Islet of Langerhans (tissue), 1 donor: ENCODE measurements around the gene NSUN2.

ENCODE experiments used
- FAIRE-seq: peaks from one replicate; lab custom pipeline; 2011; peaks lifted over from hg19 to GRCh38; lab: Jason Lieb, UNC

Gene NSUN2

GRCh38 chr5:6556089-6556801 lies 76.6 kb downstream of the NSUN2 start:
- no peak for FAIRE-seq

DNA sequence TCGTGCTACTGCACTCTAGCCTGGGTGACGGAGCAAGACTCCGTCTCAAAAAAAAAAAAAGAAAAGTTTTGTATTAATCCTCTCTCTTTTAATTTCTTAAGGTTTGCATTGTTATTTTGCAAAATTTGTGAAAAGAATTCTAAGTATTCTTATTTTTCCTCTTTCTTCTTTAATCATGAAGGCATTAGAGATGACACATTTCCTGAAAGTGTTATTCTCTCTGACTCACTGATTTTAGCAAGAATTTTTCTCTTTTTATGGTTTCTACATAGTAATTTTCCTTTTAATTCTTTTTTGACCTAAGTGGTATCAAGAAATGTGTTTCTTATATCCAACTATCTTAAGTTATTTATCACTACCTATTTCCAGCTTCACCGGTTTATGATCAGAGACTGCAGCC lies 78.0 kb downstream of the NSUN2 start:
- no peak for FAIRE-seq

DNA sequence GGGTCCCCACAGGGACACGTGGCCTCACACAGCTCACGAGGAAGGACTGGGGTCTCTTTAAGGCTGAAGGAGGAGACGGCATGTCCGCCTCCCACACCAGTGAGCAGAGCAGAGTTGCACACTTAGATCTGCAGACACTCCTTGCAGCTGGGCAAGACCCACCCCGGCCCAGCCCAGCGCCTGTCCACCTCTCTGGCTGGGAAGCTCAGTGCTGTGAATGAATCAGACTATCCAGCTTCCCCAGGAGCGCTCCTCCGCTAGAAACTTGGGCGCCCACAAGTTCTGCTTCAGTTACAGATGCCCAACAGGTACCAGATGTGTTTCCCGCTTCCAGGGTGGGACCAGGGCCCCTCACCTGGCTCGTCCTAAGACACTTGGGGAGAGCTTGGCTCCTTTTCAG lies 78.9 kb downstream of the NSUN2 start:
- FAIRE-seq, result no peak

DNA sequence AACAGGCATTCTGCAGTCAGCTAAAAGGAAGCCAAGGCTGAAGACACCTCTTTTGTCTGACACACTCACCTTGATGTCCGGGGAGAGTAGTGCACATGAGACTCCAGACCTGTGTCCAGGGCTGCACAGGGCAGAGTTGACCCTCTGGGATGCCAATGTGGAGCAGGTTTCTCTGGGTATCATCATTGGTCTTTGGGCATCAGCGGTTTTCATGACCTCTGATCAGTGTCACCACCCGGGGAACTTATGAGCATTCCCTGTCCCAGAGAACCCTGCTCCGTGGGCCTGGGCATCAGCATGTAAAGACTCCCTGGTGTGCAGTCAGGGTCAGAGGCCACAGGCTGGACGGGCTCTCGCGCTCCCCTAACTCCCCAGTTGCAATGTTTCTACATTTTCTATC lies 80.2 kb downstream of the NSUN2 start:
- FAIRE-seq, result no peak

DNA sequence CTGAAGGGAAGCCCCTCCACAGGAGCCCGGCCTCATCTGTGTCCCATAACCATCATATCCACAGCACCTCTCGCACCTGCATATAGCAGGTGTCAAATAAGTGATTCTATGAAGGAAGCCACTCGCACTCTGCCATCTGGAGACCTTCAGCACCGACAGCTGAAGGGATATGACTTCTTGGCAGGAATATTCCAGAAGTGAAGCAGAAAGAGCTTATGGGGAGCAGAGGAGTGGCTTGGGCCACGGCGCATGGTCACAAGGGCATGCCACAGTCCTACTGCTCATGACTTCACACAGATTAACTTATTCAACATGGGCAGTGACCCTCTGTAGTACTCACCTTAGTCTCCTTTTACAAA lies 80.9 kb downstream of the NSUN2 start:
- no peak for FAIRE-seq

- no peak for FAIRE-seq
Observed at GRCh38 chr5:6551287-6551954, 81.4 kb downstream of the NSUN2 start.

DNA sequence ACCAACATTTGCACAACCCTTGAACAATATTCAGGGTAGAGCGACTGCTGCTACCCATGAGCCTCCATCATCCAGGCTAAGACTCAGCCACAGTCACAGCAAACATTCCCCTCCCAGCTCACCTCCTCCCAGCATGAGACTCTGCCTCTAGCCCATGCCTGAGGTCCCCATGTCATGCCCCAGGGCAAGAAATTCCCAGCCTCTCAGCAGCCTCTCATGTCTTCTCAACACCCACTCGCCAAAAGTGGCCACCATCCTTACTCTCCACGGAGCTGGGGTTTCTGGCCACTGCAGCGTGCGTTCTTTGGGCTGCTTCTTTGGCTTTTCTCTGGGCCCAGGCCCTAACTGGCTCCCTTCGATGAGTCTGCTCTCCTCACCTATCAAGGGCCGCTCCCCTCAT lies 82.2 kb downstream of the NSUN2 start:
- no peak for FAIRE-seq
